Activated T-helper 2 cell treated with anti-CD3 and anti-CD28 coated beads, Interferon-gamma antibody, Interleukin-2, Interleukin-4, amounts not matched to agents 10 μg/mL and 5 μg/mL and 100 μg/mL, durations not matched to agents 14 hours and 24 hours and 36 hours (primary cell): ENCODE data around the gene NR4A3. TPM values are rescaled to one million over a fixed set of nuclear protein-coding genes. Genes with fewer than 3 reads are reported as not detected.

Experiments used
- DNase-seq: peaks from one replicate; pipeline ENCODE4 v3.0.0; 2021; ENCODE audit warnings: low spot score
- H3K27ac Mint-ChIP-seq: one replicate; pipeline ENCODE4 v1.8.0; 2021; ENCODE audit warnings: mixed read lengths
- H3K27me3 Mint-ChIP-seq: one replicate; pipeline ENCODE4 v1.8.0; 2021; ENCODE audit warnings: low read depth, mixed read lengths
- H3K36me3 Mint-ChIP-seq: one replicate; pipeline ENCODE4 v1.8.0; 2021; ENCODE audit warnings: low read depth, mixed read lengths
- H3K4me1 Mint-ChIP-seq: one replicate; pipeline ENCODE4 v1.8.0; 2021; ENCODE audit warnings: low read depth, mixed read lengths
- H3K4me3 Mint-ChIP-seq: one replicate; pipeline ENCODE4 v1.8.0; 2021; ENCODE audit warnings: low read depth, mild to moderate bottlenecking, moderate library complexity, mixed read lengths
- H3K9me3 Mint-ChIP-seq: one replicate; pipeline ENCODE4 v1.8.0; 2021; ENCODE audit warnings: mixed read lengths
- intact Hi-C: fragments of 100-400 bp; cut with micrococcal nuclease; formaldehyde crosslinking; loops from one replicate; pipeline ENCODE4 v1.15.1; 2023
- total RNA-seq: library from RNA; stranded (reverse); gene quantifications from 2 replicates; pipeline ENCODE4 v1.2.3, GENCODE V29; 2022

The NR4A3 gene
- total RNA-seq, 1 donor from 2014 or later, result 169 TPM

DNA sequence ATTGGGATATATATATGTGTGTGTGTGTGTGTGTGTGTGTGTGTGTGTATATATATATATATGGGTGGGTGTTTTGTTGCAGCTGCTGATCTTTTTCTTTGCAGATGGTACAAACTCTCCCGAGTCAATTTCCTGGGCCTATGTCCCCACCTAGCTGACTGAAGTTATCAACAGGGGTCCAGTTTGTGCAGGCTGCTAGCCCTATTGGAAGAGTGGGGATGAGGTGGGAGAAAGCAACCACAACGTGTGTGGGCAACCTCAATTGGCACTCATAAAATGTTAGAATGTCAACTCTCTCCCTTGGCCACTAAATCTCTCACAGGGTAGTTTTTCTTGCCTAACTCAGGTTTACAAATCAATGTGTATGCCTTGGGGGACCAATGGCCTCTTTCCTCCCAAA is 5.6 kb downstream of the NR4A3 start:
- DNase-seq, result no peak
- peaks cover 6% of the 10 kb centered on the region for H3K27me3 Mint-ChIP-seq
- H3K36me3 Mint-ChIP-seq, result peaks cover 94% of the 10 kb centered on the region
- peaks cover 45% of the 10 kb centered on the region for H3K4me1 Mint-ChIP-seq
- H3K4me3 Mint-ChIP-seq, result peak overlapping the region; percentile 100
- H3K9me3 Mint-ChIP-seq, result no peaks in the 10 kb centered on the region
- intact Hi-C loops, result loop anchor here (2.0 to 10.0 kb wide), 2 partner anchors 24 to 388 kb away; no protein-coding TSS in a partner anchor
- peak overlapping the region; percentile 55 for H3K27ac Mint-ChIP-seq

- Mint-ChIP-seq H3K27ac (peak overlapping the region; percentile 28), H3K4me1 (peaks cover 47% of the 10 kb centered on the region), H3K9me3 (no peaks in the 10 kb centered on the region), H3K27me3 (peaks cover 6% of the 10 kb centered on the region), H3K36me3 (peaks cover 93% of the 10 kb centered on the region), H3K4me3 (peak overlapping the region; percentile 30)
- no peak for DNase-seq
- intact Hi-C loops, result loop anchor here (10.0 kb wide), 1 partner anchor 387 kb away; no protein-coding TSS in a partner anchor
These were observed 6.3 kb downstream of the NR4A3 start for GRCh38 chr9:99828054-99828416.

DNA sequence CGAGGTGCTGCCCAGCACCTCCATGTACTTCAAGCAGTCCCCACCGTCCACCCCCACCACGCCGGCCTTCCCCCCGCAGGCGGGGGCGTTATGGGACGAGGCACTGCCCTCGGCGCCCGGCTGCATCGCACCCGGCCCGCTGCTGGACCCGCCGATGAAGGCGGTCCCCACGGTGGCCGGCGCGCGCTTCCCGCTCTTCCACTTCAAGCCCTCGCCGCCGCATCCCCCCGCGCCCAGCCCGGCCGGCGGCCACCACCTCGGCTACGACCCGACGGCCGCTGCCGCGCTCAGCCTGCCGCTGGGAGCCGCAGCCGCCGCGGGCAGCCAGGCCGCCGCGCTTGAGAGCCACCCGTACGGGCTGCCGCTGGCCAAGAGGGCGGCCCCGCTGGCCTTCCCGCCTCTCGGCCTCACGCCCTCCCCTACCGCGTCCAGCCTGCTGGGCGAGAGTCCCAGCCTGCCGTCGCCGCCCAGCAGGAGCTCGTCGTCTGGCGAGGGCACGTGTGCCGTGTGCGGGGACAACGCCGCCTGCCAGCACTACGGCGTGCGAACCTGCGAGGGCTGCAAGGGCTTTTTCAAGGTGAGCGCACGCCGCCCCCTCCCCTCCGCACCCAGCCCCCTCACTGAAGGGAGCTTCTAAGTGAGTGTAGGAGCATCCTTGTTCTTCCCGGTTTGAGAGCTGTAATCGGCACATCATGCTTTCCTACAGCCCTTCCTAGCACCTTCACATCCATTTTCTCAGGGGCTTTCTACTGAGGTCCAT is 6.9 kb downstream of the NR4A3 start:
- peak overlapping the region; percentile 42 for H3K4me3 Mint-ChIP-seq
- peaks cover 6% of the 10 kb centered on the region for H3K27me3 Mint-ChIP-seq
- peaks cover 93% of the 10 kb centered on the region for H3K36me3 Mint-ChIP-seq
- intact Hi-C loops, result loop anchor here (10.0 kb wide), 1 partner anchor 386 kb away; no protein-coding TSS in a partner anchor
- H3K4me1 Mint-ChIP-seq, result peaks cover 48% of the 10 kb centered on the region
- DNase-seq, result no peak
- H3K9me3 Mint-ChIP-seq, result no peaks in the 10 kb centered on the region
- H3K27ac Mint-ChIP-seq, result peak overlapping the region; percentile 33

DNA sequence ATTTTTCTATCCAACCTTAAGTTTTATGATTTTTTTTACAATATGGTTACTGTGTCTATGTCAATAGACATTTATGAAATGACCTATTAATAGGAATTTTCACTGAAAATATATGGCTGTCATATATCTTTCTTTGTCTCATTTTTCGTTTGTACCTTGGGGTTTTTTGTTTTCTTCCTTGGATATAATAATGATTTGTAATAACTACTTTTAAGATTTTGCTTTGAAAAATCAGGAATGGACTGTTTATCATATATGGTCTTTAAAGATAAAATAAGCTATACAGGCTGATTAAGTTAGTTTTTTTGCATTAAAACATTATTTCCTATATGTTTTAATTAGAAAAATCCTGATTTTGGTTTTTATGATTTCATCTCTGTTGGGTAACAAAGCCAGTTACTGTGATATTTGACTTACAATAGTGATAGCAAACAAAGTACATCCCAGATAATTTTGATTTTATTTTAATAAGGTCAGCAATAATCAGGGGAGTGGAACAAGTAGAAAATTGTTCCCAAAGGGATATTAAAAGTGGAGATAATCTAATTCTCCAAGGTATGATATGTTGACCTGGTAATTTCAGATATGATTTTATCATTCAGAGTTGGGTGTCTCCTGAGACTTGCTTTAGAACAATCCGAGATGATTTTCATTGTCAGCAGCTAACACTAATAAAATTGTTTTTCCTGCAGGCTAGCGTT is 10.3 kb downstream of the NR4A3 start:
- H3K4me1 Mint-ChIP-seq, result peaks cover 46% of the 10 kb centered on the region
- H3K9me3 Mint-ChIP-seq, result no peaks in the 10 kb centered on the region
- DNase-seq, result no peak
- H3K36me3 Mint-ChIP-seq, result peaks cover 94% of the 10 kb centered on the region
- peaks cover 6% of the 10 kb centered on the region for H3K27me3 Mint-ChIP-seq
- no peak overlapping the region for H3K4me3 Mint-ChIP-seq
- intact Hi-C loops, result no loop called here
- H3K27ac Mint-ChIP-seq, result no peak overlapping the region

- no peak for DNase-seq
- H3K27me3 Mint-ChIP-seq, result peaks cover 6% of the 10 kb centered on the region
- H3K36me3 Mint-ChIP-seq, result peaks cover 93% of the 10 kb centered on the region
- no peaks in the 10 kb centered on the region for H3K9me3 Mint-ChIP-seq
- intact Hi-C loops, result no loop called here
- no peak overlapping the region for H3K27ac Mint-ChIP-seq
- H3K4me1 Mint-ChIP-seq, result peaks cover 41% of the 10 kb centered on the region
- H3K4me3 Mint-ChIP-seq, result no peak overlapping the region
These were observed 10.8 kb downstream of the NR4A3 start for GRCh38 chr9:99832558-99832864.

DNA sequence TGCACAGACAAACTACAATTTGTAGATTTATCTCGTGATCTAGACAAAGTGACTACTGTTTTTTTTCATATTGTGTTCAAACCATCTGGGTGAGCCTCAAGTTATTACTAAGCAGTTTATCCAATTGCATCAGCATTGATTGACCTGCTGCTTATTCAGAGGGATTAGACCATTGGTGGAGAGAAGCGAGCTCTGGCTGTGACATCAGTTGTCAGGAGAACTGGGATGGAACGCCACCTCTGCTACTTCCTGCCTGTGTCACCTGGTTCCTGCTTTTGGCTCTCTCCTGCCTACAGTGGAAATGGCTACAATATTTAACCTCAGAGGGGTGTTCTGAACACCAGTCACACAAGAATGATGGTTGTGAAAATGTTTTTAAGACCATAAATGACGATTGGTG is 12.1 kb downstream of the NR4A3 start:
- intact Hi-C loops, result no loop called here
- Mint-ChIP-seq H3K4me3 (no peak overlapping the region), H3K36me3 (peaks cover 98% of the 10 kb centered on the region), H3K4me1 (peaks cover 39% of the 10 kb centered on the region), H3K27ac (no peak overlapping the region), H3K27me3 (peaks cover 4% of the 10 kb centered on the region), H3K9me3 (no peaks in the 10 kb centered on the region)
- no peak for DNase-seq

DNA sequence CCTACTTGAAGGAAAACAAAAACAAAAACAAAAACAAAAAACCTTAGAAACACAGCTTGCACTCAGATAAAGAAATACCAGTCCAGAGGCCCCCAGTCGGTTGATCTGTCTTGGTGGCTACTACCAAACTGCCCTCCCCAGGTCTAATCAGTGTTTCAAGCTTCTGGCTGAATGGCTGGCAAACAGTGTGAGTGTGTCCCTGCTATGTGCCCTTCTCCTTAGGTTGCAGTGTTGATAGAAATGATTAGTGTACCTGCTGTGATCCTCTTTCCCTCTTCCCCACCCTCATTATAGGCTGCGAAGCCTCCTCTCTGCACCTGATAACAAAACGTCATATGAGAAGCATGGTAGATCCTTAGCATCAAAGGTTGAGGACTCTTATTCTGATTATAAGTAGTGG is 12.8 kb downstream of the NR4A3 start:
- H3K9me3 Mint-ChIP-seq, result no peaks in the 10 kb centered on the region
- no peak for DNase-seq
- no peak overlapping the region for H3K4me3 Mint-ChIP-seq
- H3K36me3 Mint-ChIP-seq, result peaks cover 98% of the 10 kb centered on the region
- H3K4me1 Mint-ChIP-seq, result peaks cover 34% of the 10 kb centered on the region
- intact Hi-C loops, result no loop called here
- no peaks in the 10 kb centered on the region for H3K27me3 Mint-ChIP-seq
- no peak overlapping the region for H3K27ac Mint-ChIP-seq

DNA sequence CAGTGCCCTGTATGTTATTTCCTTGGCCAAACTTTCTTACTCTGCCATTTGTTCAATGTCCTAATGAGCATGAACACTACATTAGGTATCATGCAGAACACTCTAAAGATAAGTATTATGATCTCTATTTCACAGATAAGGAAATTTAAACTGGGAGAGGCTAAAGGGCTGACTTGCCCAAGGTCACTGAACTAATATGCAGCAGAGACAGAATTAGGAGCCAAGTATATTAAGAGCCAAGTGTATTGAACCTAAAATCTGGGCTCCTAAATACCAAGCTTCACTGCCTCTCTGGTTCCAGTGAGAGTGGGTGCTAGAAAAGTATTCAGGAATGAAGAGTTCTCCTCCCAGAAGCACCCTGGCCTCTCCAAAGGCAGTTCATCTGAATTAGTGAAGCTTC is 13.5 kb downstream of the NR4A3 start:
- no peak overlapping the region for H3K4me3 Mint-ChIP-seq
- no peaks in the 10 kb centered on the region for H3K9me3 Mint-ChIP-seq
- no peak for DNase-seq
- no peaks in the 10 kb centered on the region for H3K27me3 Mint-ChIP-seq
- H3K4me1 Mint-ChIP-seq, result peaks cover 27% of the 10 kb centered on the region
- no peak overlapping the region for H3K27ac Mint-ChIP-seq
- peaks cover 98% of the 10 kb centered on the region for H3K36me3 Mint-ChIP-seq
- intact Hi-C loops, result no loop called here

- Mint-ChIP-seq H3K4me3 (no peak overlapping the region), H3K36me3 (peaks cover 98% of the 10 kb centered on the region), H3K27ac (no peak overlapping the region)
These were observed 13.9 kb downstream of the NR4A3 start for GRCh38 chr9:99835581-99835980.

GRCh38 chr9:99840072-99840471 is 18.4 kb downstream of the NR4A3 start:
- intact Hi-C loops, result no loop called here
- Mint-ChIP-seq H3K4me3 (no peak overlapping the region), H3K9me3 (no peaks in the 10 kb centered on the region), H3K4me1 (peaks cover 25% of the 10 kb centered on the region), H3K27me3 (no peaks in the 10 kb centered on the region), H3K27ac (no peak overlapping the region), H3K36me3 (peaks cover 96% of the 10 kb centered on the region)
- DNase-seq, result no peak

More at GRCh38 chr9:99835581-99835980, 13.9 kb downstream of the NR4A3 start:
- no peaks in the 10 kb centered on the region for H3K9me3 Mint-ChIP-seq
- peaks cover 24% of the 10 kb centered on the region for H3K4me1 Mint-ChIP-seq
- no peaks in the 10 kb centered on the region for H3K27me3 Mint-ChIP-seq
- DNase-seq, result no peak
- intact Hi-C loops, result no loop called here

GRCh38 chr9:99845063-99845462 is 23.4 kb downstream of the NR4A3 start:
- Mint-ChIP-seq H3K4me3 (no peak overlapping the region), H3K27ac (no peak overlapping the region), H3K36me3 (peaks cover 96% of the 10 kb centered on the region), H3K27me3 (no peaks in the 10 kb centered on the region), H3K4me1 (peaks cover 54% of the 10 kb centered on the region), H3K9me3 (no peaks in the 10 kb centered on the region)
- no peak for DNase-seq
- intact Hi-C loops, result no loop called here

- Mint-ChIP-seq H3K27ac (peak overlapping the region; percentile 42), H3K9me3 (peaks cover 12% of the 10 kb centered on the region), H3K27me3 (no peaks in the 10 kb centered on the region), H3K36me3 (peaks cover 94% of the 10 kb centered on the region), H3K4me3 (no peak overlapping the region), H3K4me1 (peaks cover 67% of the 10 kb centered on the region)
- intact Hi-C loops, result no loop called here
- no peak for DNase-seq
These were observed 26.8 kb downstream of the NR4A3 start for GRCh38 chr9:99848447-99848846.
